ENCODE measurements around the gene RNF225.

RNF225 gene

DNA sequence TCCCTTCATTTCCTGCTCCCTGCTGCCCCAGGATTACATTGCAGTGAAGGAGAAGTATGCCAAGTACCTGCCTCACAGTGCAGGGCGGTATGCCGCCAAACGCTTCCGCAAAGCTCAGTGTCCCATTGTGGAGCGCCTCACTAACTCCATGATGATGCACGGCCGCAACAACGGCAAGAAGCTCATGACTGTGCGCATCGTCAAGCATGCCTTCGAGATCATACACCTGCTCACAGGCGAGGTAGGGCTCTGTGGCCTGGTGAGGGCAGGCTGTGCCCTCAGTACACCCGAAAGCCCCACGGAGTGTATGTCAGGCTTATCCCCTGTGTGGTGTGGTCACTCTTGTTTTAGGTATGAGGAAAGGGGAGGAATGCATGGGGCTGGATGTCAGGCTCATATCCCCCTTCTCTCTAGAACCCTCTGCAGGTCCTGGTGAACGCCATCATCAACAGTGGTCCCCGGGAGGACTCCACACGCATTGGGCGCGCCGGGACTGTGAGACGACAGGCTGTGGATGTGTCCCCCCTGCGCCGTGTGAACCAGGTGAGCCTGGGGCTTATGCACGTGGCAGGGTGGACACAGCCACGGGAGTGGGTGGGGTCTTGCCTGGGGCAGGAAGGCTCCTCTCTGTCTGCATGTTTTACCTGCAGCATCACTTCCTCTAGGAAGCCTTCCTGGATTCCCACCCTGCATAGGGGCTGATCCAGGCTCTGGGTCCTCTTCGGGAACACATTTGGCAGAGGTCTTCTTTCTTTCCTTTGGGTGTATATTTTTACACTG is 2.3 kb upstream of the RNF225 start:
- TF ChIP-seq CTCF (IDR thresholded peaks at IDR 0.05; ENCODE audit: low read depth, low read length), result no peak
- no peak overlapping the region for H3K4me3 ChIP-seq (ENCODE audit: low read depth, low read length)
- no peak for DNase-seq (ENCODE audit: low read depth, low spot score)
- in situ Hi-C loops (cut with HindIII; ENCODE audit: low sequenced_read_pairs), result no loop called here

GRCh38 chr19:58393725-58394033 is 1.8 kb upstream of the RNF225 start:
- in situ Hi-C loops (cut with HindIII; ENCODE audit: low sequenced_read_pairs), result no loop called here
- no peak overlapping the region for H3K4me3 ChIP-seq (ENCODE audit: low read depth, low read length)
- DNase-seq (ENCODE audit: low read depth, low spot score), result no peak
- no peak for TF ChIP-seq CTCF (IDR thresholded peaks at IDR 0.05; ENCODE audit: low read depth, low read length)

DNA sequence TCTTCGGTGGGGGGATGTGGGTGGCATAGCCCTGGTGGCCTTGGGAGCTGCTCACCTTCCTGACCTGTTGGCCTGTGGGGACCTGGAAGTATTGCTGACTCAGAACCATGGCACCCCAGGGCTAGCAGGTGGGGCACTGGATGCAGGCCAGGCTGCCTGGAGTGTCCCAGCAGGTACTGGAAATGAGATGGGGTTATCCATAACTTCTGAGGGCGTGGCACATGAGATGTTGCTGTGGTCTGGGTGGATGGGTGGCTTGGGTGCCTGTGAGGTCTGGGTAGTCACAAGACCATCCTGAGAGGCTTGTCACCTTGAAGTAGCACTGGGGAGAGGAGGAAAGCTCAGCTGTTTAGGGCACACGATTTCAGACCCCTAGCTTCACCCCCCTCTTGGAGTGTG is 636 bp upstream of the RNF225 start:
- no peak for DNase-seq (ENCODE audit: low read depth, low spot score)
- H3K4me3 ChIP-seq (ENCODE audit: low read depth, low read length), result no peak overlapping the region
- in situ Hi-C loops (cut with HindIII; ENCODE audit: low sequenced_read_pairs), result no loop called here

GRCh38 chr19:58395979-58396627 is 647 bp downstream of the RNF225 start:
- DNase-seq (ENCODE audit: low read depth, low spot score), result no peak
- in situ Hi-C loops (cut with HindIII; ENCODE audit: low sequenced_read_pairs), result no loop called here
- H3K4me3 ChIP-seq (ENCODE audit: low read depth, low read length), result no peak overlapping the region
- TF ChIP-seq CTCF (IDR thresholded peaks at IDR 0.05; ENCODE audit: low read depth, low read length), result no peak

More for the DNA sequence above, 636 bp upstream of the RNF225 start:
- no peak for TF ChIP-seq CTCF (IDR thresholded peaks at IDR 0.05; ENCODE audit: low read depth, low read length)

DNA sequence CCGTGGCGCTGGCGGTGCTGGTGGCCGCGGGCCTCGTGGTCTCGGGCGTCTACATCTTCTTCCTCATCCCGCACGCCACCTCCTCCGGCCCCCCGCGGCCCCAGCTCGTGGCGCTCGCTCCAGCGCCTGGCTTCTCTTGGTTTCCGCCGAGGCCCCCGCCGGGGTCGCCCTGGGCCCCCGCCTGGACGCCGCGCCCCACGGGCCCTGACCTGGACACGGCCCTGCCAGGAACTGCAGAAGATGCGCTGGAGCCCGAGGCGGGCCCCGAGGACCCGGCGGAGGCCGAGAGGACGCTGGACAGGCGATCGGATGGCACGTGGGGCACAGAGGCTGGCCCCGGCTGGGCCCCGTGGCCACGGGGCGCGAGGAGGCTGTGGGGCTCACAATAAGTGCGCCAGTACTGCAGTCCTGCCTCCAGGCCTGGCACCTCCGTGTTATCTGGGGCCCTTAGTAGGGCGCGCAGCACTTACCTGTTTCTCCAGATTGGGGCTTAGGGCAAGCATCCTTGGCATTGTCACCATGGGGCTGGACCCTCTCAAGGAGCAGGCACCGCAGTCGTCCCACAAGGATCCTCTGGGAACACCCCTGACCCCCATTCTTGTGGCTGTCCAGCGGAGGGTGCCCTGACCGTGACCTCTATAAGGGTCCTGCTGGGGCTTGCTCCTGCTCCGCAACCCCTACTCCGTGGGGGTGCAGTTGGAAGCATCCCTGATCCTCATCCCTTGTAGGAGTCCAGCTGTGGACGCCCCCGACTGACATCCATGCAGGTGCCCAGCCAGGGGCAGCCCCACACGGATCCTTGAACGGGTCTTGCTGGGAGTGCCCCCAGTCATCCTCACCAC is 1.5 kb downstream of the RNF225 start:
- no peak for DNase-seq (ENCODE audit: low read depth, low spot score)
- TF ChIP-seq CTCF (IDR thresholded peaks at IDR 0.05; ENCODE audit: low read depth, low read length), result no peak
- in situ Hi-C loops (cut with HindIII; ENCODE audit: low sequenced_read_pairs), result no loop called here
- no peak overlapping the region for H3K4me3 ChIP-seq (ENCODE audit: low read depth, low read length)

DNA sequence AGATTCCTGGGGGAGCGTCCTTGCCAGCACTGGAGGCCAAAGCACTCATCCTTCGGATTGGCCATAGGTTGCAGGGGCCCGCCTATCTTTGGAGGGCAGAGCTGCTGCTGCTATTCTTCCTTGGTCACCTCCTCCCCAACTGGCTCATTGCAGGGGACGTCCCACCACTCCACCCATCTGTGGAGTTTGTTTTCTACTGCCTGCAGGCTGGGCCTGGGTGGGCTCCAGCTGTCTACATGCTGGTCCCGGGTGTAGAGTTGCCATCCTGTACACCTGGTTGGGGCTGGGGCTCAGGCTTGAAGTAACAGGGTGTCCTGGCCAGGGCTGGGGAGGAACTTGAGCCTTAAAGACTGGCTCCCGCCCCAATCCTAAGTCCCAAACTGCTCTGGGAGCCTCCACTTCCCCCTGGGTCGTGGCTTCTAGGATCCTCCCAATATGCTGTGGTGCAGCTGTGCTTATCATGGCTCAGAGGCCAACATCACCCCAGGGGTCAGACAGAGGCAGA is 2.1 kb downstream of the RNF225 start:
- TF ChIP-seq CTCF (IDR thresholded peaks at IDR 0.05; ENCODE audit: low read depth, low read length), result no peak
- DNase-seq (ENCODE audit: low read depth, low spot score), result no peak
- no peak overlapping the region for H3K4me3 ChIP-seq (ENCODE audit: low read depth, low read length)
- in situ Hi-C loops (cut with HindIII; ENCODE audit: low sequenced_read_pairs), result no loop called here
